HUES48 (cell line): ENCODE data around the gene KCNH8.
A peak's percentile ranks its signal among the peaks of the same experiment; 100 is the strongest.

Experiments
- H3K27ac ChIP-seq: one replicate; pipeline ENCODE4 v1.7.0; 2013; ENCODE audit warnings: low read depth, low read length, inconsistent platforms
- H3K27me3 ChIP-seq: 2 replicates; pipeline ENCODE4 v1.6.1; 2013; ENCODE audit warnings: mild to moderate bottlenecking, low read length; ENCODE audit not compliant: control insufficient read depth, insufficient read depth
- H3K36me3 ChIP-seq: 2 replicates; pipeline ENCODE4 v1.6.1; 2013; ENCODE audit warnings: low read length; ENCODE audit not compliant: control insufficient read depth, insufficient read depth
- H3K4me1 ChIP-seq: 2 replicates; pipeline ENCODE4 v1.6.1; 2013; ENCODE audit warnings: mild to moderate bottlenecking, low read length; ENCODE audit not compliant: control insufficient read depth, insufficient read depth
- H3K4me3 ChIP-seq: 2 replicates; pipeline ENCODE4 v1.5.1; 2013; ENCODE audit warnings: mild to moderate bottlenecking, low read depth, low read length
- H3K9ac ChIP-seq: 2 replicates; pipeline ENCODE4 v1.6.1; 2013; ENCODE audit warnings: mild to moderate bottlenecking, low read depth, low read length, moderate library complexity
- H3K9me3 ChIP-seq: 2 replicates; pipeline ENCODE4 v1.6.1; 2013; ENCODE audit warnings: low read length; ENCODE audit not compliant: control insufficient read depth, insufficient read depth

The KCNH8 gene

DNA sequence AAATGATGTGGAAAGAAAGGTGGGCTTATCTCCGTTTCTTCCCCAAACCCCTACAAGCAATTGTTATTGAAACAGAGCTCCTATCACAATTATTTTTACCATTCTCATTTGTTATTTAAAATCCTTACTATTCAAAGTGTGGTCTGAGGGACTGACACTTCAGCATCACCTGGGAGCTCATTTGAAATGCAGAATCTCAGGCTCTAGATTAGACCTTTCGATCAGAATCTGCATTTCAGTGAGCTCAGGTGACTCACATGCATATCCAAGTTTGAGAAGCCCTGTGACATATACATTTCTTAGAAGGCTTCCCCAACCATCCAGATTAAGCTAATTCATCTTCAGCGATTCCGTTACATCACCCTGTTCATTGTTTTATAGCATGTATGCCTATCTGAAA, 145.0 kb downstream of the KCNH8 start:
- Histone ChIP-seq H3K4me1 (peaks cover 32% of the 10 kb centered on the region), H3K27ac (peak overlapping the region; percentile 40), H3K27me3 (no peaks in the 10 kb centered on the region), H3K9me3 (no peaks in the 10 kb centered on the region), H3K36me3 (no peaks in the 10 kb centered on the region), H3K9ac (no peak overlapping the region), H3K4me3 (no peak overlapping the region)

DNA sequence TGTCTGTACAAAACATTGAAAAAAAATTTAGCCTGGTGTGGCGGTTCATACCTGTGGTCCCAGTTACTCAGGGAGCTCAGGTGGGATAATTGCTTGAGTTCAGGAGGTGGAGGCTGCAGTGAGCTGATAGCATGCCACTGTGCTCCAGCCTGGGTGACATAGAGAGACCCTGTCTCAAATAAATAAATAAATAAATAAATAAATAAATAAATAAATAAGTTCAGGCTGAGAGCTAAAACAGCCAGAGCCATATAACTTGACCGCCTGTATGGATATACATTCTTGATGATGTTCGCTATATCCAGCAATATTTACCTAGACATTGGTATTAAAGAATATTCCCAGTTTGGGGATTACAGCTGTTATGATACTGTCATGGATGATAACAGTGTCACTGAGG, 146.9 kb downstream of the KCNH8 start:
- no peaks in the 10 kb centered on the region for H3K36me3 ChIP-seq
- no peak overlapping the region for H3K9ac ChIP-seq
- H3K27ac ChIP-seq = no peak overlapping the region
- H3K4me1 ChIP-seq = peaks cover 32% of the 10 kb centered on the region
- H3K9me3 ChIP-seq = no peaks in the 10 kb centered on the region
- no peaks in the 10 kb centered on the region for H3K27me3 ChIP-seq
- no peak overlapping the region for H3K4me3 ChIP-seq

DNA sequence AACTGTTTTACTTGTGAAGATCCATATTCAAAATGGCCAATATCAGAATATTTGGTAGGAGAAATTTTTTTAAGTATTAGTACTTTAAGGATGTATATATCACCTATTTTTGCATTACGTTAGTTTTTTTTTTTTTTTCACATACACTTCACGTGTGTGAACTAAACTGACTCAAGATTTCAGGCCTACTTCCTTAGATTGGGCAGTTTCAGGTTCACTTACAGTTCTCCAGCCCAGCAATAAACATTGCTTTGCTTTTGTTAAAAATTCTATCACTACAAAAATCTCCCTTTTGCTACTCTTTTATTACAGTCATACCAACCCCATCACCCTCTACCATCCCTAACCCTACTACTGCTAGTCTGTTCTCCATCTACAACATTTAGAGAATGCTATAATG, 183.6 kb downstream of the KCNH8 start:
- H3K27ac ChIP-seq = no peak overlapping the region
- H3K36me3 ChIP-seq = no peaks in the 10 kb centered on the region
- no peaks in the 10 kb centered on the region for H3K9me3 ChIP-seq
- H3K4me3 ChIP-seq = no peak overlapping the region
- no peaks in the 10 kb centered on the region for H3K27me3 ChIP-seq
- peaks cover 8% of the 10 kb centered on the region for H3K4me1 ChIP-seq
- no peak overlapping the region for H3K9ac ChIP-seq

DNA sequence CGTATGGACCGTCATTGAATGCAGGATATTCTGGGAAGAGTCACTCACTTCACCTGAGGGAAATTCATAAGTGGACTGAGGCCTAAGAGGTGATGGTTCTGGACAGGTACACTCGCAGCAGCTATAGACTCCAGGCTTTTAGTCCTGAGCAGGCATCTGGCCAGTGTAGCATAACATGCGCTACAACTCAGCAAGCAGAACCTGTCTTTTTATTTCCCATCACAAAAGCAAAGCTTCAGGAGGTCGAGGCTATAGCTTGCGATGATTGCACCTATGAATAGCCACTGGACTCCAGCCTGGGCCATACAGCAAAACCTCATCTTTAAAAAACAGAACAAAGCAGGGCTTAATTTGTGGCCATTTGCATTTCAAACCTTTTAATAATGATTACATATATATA, 185.8 kb downstream of the KCNH8 start:
- H3K9ac ChIP-seq = no peak overlapping the region
- H3K9me3 ChIP-seq = no peaks in the 10 kb centered on the region
- H3K4me3 ChIP-seq = no peak overlapping the region
- H3K27ac ChIP-seq = no peak overlapping the region
- no peaks in the 10 kb centered on the region for H3K27me3 ChIP-seq
- peaks cover 8% of the 10 kb centered on the region for H3K4me1 ChIP-seq
- H3K36me3 ChIP-seq = no peaks in the 10 kb centered on the region

DNA sequence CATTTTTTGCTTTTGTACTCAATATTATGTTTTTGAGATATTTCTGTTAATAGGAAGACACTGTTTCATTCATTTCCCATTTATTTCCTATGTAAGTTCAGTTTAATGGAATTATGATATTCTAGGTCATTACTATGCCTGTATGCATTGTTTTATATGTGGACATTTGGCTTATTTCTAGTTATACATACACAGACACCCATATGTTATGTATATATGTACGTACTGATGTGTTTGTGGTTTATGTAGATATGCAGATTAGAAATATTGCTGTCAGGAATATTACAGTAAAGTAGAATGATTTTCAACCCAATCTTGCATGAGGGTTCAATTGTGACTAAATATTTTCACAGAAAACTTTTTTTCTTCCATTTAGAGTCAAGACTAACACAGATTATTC, 190.5 kb downstream of the KCNH8 start:
- H3K27ac ChIP-seq = no peak overlapping the region

DNA sequence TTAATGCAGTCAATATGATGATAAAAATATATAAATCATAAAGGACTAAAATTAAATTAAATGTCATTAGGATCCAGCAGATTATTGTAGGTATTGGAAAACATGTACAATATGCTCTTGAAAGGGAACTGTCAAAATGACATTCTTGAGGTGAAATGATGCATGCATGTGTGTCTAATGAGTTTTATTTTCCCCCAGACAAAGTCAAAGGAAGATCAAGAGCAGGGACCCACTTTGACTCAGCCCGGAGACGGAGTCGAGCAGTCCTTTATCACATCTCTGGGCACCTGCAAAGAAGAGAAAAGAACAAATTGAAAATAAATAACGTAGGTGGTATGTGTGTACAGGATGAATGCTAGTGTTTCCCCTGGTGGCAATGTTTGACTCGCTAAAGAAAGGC, 194.1 kb downstream of the KCNH8 start:
- Histone ChIP-seq H3K27me3 (no peaks in the 10 kb centered on the region), H3K9ac (no peak overlapping the region), H3K9me3 (no peaks in the 10 kb centered on the region), H3K4me3 (no peak overlapping the region), H3K27ac (no peak overlapping the region), H3K4me1 (peaks cover 7% of the 10 kb centered on the region), H3K36me3 (no peaks in the 10 kb centered on the region)

More for the DNA sequence above, 190.5 kb downstream of the KCNH8 start:
- H3K36me3 ChIP-seq = no peaks in the 10 kb centered on the region
- no peaks in the 10 kb centered on the region for H3K9me3 ChIP-seq
- H3K9ac ChIP-seq = no peak overlapping the region
- no peaks in the 10 kb centered on the region for H3K27me3 ChIP-seq
- peaks cover 7% of the 10 kb centered on the region for H3K4me1 ChIP-seq
- no peak overlapping the region for H3K4me3 ChIP-seq

DNA sequence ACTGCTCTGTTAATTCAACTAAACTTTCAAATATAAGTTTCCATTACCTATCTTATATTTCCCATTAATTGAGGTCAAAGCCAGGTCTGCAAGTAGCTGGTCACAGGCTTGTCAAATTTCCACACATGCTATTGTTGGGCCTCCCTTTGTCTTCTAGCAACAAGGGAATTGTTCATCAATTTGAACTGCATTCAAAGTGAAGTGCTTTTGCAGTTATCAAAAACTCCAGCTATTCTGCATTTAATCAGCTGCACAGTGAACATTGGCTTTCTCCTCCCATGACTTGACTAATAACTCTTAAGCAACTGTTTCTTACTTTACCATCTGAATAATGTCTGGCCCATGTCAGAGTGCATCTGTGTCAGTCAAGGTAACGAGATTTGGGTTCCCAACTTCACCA, 198.4 kb downstream of the KCNH8 start:
- Histone ChIP-seq H3K9ac (no peak overlapping the region), H3K36me3 (no peaks in the 10 kb centered on the region), H3K27me3 (no peaks in the 10 kb centered on the region), H3K4me1 (peaks cover 29% of the 10 kb centered on the region), H3K27ac (no peak overlapping the region), H3K9me3 (peaks cover 9% of the 10 kb centered on the region; the same call in 1 of the 2 replicates), H3K4me3 (no peak overlapping the region)

DNA sequence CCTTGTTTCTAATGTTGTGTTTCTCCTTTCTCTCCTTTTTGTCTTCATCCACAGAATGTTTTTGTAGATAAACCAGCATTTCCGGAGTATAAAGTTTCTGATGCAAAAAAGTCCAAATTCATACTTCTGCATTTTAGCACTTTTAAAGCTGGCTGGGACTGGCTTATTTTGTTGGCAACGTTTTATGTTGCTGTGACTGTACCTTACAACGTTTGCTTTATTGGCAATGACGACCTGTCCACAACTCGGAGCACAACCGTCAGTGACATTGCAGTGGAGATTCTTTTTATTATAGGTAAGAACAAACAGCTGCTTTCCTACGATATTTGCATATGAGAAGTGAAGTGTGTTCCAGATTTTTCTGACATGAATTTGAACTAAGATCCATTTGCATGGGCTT, 199.4 kb downstream of the KCNH8 start:
- H3K36me3 ChIP-seq = no peaks in the 10 kb centered on the region
- no peaks in the 10 kb centered on the region for H3K27me3 ChIP-seq
- no peak overlapping the region for H3K4me3 ChIP-seq
- H3K27ac ChIP-seq = no peak overlapping the region
- peaks cover 29% of the 10 kb centered on the region for H3K4me1 ChIP-seq
- H3K9me3 ChIP-seq = peaks cover 9% of the 10 kb centered on the region; the same call in 1 of the 2 replicates
- no peak overlapping the region for H3K9ac ChIP-seq

DNA sequence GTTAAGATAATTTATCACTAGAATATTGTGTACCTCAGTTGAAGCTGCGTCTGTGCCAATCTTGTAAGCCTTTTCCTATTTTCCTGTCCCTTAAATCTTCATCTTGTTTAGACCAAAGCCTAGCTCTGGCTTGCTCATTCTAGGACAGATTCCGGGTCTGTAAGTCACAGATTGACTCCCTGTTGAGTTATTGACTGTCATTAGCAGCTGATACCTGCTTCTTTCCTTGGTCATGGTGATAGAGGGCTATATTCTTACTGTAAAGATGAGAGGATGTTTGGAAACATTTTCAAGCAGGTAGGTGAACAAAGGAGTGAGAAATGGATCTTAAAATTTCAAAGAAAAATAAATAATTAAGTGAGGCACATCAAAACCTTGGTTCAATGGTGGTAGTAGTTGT, 200.2 kb downstream of the KCNH8 start:
- Histone ChIP-seq H3K36me3 (no peaks in the 10 kb centered on the region), H3K27me3 (no peaks in the 10 kb centered on the region), H3K4me3 (no peak overlapping the region), H3K4me1 (peaks cover 29% of the 10 kb centered on the region), H3K9ac (no peak overlapping the region), H3K9me3 (peaks cover 9% of the 10 kb centered on the region; the same call in 1 of the 2 replicates), H3K27ac (peak overlapping the region; percentile 23)

DNA sequence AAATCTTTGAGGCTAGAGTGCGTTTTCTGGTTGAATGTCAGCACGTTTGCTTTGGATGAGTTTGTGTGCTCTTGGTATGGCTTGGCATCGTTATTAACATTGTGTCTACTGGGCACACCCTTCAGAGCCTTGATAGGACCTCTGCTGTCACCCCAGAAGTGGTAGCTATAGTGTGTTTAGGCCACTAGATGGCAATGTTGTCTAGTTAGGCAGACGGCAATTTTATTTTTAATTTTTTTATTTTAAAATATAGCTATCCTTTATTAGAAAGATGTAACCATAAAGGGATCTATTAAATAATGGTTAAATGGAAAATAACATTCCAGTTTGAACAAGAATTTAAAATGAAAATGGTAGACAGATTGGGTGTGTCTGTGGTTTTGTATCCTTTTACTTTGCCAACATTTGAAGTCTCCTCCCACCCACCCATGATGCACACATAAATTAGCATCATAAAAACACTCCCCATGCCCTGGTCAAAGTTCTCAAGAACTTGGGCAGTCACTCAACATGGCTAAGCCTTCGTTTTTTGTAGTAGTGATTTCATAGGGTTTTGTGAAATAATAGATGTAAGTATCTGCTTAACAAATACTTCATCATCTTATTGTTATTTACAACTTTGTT, 200.7 kb downstream of the KCNH8 start:
- Histone ChIP-seq H3K27me3 (no peaks in the 10 kb centered on the region), H3K36me3 (no peaks in the 10 kb centered on the region), H3K27ac (peak overlapping the region; percentile 23), H3K4me3 (no peak overlapping the region; the same call in 1 of the 2 replicates), H3K9me3 (peaks cover 9% of the 10 kb centered on the region; the same call in 1 of the 2 replicates), H3K9ac (no peak overlapping the region), H3K4me1 (peaks cover 29% of the 10 kb centered on the region)

DNA sequence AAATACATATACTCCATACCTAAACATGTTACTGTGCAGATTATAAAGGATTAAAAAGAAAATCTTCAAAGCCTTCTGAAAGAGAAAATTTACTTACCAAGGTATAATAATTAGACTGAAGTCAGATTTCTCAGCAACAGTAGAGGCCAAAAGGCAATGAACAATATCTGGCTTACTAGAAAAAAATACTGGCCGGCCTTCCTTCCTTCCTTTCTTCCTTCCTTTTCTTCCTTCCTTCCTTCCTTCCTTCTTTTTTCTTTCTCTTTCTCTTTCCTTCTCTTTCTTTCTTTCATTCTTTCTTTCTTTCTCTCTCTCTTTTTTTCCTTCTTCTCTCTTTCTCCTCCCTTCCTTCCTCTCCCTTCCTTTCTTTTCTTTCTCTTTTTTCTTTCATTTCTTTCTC, 209.6 kb downstream of the KCNH8 start:
- Histone ChIP-seq H3K27ac (no peak overlapping the region), H3K4me1 (no peaks in the 10 kb centered on the region), H3K9me3 (no peaks in the 10 kb centered on the region), H3K9ac (no peak overlapping the region), H3K27me3 (no peaks in the 10 kb centered on the region), H3K4me3 (no peak overlapping the region), H3K36me3 (no peaks in the 10 kb centered on the region)
